HCT116 (cell line): ENCODE measurements around the gene HPCAL4.

ENCODE experiments used
- CBX3 ChIP-seq: IDR thresholded peaks from 2 replicates; pipeline ENCODE4 v1.6.1; 2012; ENCODE audit warnings: low read depth
- CEBPB ChIP-seq: IDR thresholded peaks from 2 replicates; pipeline ENCODE4 v1.6.1; 2012; ENCODE audit warnings: low read depth
- CTCF ChIP-seq, 3 experiments: fragments of 200-600 bp in 1 of 3; sonication (generic) in 1 of 3; IDR thresholded peaks in 2 of 3; conservative IDR thresholded peaks in 1 of 3; 2 replicates each; pipeline ENCODE4 v1.5.1; 2012 to 2017; ENCODE audit warnings: low read depth in 2 of 3, low read length in 2 of 3, antibody characterized with exemption in 1 of 3, borderline replicate concordance in 1 of 3, control low read depth in 1 of 3, mild to moderate bottlenecking in 1 of 3, mixed read lengths in 1 of 3, mixed run types in 1 of 3, moderate library complexity in 1 of 3; ENCODE audit not compliant: insufficient read depth in 1 of 3
- EZH2 ChIP-seq: fragments of 200-600 bp; sonication (generic); IDR thresholded peaks from 2 replicates; pipeline ENCODE4 v1.6.1; 2017; ENCODE audit warnings: antibody characterized with exemption, mixed run types
- MAX ChIP-seq: IDR thresholded peaks from 2 replicates; pipeline ENCODE4 v1.6.1; 2012
- POLR2A ChIP-seq: IDR thresholded peaks from 2 replicates; pipeline ENCODE4 v1.7.0; 2011; ENCODE audit warnings: borderline replicate concordance; ENCODE audit not compliant: insufficient read depth, insufficient read length; ENCODE audit errors: extremely low read depth
- POLR2AphosphoS5 ChIP-seq: IDR thresholded peaks from 2 replicates; pipeline ENCODE4 v1.6.1; 2011; ENCODE audit warnings: mild to moderate bottlenecking, low read depth, low read length, moderate library complexity
- RAD21 ChIP-seq: IDR thresholded peaks from 2 replicates; pipeline ENCODE4 v1.6.1; 2012; ENCODE audit warnings: low read depth, mild to moderate bottlenecking
- REST ChIP-seq: IDR thresholded peaks from 2 replicates; pipeline ENCODE4 v1.6.1; 2012; ENCODE audit warnings: low read depth
- SIN3A ChIP-seq: IDR thresholded peaks from 2 replicates; pipeline ENCODE4 v1.6.1; 2012; ENCODE audit warnings: low read depth
- SRF ChIP-seq: IDR thresholded peaks from 2 replicates; pipeline ENCODE4 v1.6.1; 2012; ENCODE audit warnings: low read depth
- ZFX ChIP-seq: fragments of 450-650 bp; IDR thresholded peaks from 2 replicates; pipeline ENCODE4 v1.6.1; 2017
- ZNF274 ChIP-seq: fragments of 200-500 bp; sonication (Bioruptor generic); IDR thresholded peaks from 2 replicates; pipeline ENCODE4 v1.6.1; 2014; ENCODE audit warnings: mild to moderate bottlenecking, low read depth, low read length, inconsistent platforms

GRCh38 chr1:39738622-39739366 is 47.6 kb upstream of the HPCAL4 start, which contains the start of gene PPIE:
- peak; percentile 84 for TF ChIP-seq POLR2AphosphoS5
- TF ChIP-seq CTCF (IDR thresholded peaks at IDR 0.05 in 2 of 3, conservative IDR thresholded peaks at IDR 0.05 in 1 of 3; ENCODE audit: borderline replicate concordance in 1 of 3, insufficient read depth in 1 of 3, low read depth in 2 of 3, low read length in 2 of 3) = no peak
- TF ChIP-seq POLR2A = peak; percentile 64
- TF ChIP-seq REST = no peak
- TF ChIP-seq RAD21 = no peak
- TF ChIP-seq ZFX = no peak
- TF ChIP-seq CEBPB = no peak
- no peak for TF ChIP-seq ZNF274
- no peak for TF ChIP-seq EZH2
- TF ChIP-seq MAX = peak; percentile 97
- TF ChIP-seq SRF = no peak
- peak; percentile 89 for TF ChIP-seq CBX3
- no peak for TF ChIP-seq SIN3A
